Upper lobe of left lung (tissue), 4 donors: ENCODE measurements around the gene S1PR3.

Experiments used
- POLR2AphosphoS5 ChIP-seq, 2 donors: sonication (generic); formaldehyde crosslinking; IDR thresholded peaks; one replicate each; pipeline ENCODE4 v1.5.1; 2017; ENCODE audit warnings: antibody characterized with exemption in 2 of 2
- TF ChIP-seq, protein P1 (sequence below), 6 experiments: fragments of 450-650 bp in 4 of 6; fragments of 200-600 bp in 2 of 6; sonication (generic) in 2 of 6; IDR thresholded peaks; one replicate each; pipeline ENCODE4 v1.5.1; 2016 to 2019; ENCODE audit warnings: antibody characterized with exemption in 6 of 6

DNA sequence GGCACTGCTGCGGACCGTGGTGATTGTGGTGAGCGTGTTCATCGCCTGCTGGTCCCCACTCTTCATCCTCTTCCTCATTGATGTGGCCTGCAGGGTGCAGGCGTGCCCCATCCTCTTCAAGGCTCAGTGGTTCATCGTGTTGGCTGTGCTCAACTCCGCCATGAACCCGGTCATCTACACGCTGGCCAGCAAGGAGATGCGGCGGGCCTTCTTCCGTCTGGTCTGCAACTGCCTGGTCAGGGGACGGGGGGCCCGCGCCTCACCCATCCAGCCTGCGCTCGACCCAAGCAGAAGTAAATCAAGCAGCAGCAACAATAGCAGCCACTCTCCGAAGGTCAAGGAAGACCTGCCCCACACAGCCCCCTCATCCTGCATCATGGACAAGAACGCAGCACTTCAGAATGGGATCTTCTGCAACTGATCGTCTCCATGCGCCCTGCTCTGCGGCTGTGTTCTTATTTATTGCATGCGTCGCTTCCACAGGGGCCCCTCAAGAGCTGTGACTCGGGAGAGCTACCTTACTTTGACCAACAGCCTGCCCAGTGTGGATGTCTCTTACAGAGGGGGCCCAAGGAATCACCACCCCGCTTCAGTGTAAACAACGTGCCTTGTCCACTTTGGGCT, 10.8 kb downstream of the S1PR3 start:
- TF ChIP-seq, protein P1, sequence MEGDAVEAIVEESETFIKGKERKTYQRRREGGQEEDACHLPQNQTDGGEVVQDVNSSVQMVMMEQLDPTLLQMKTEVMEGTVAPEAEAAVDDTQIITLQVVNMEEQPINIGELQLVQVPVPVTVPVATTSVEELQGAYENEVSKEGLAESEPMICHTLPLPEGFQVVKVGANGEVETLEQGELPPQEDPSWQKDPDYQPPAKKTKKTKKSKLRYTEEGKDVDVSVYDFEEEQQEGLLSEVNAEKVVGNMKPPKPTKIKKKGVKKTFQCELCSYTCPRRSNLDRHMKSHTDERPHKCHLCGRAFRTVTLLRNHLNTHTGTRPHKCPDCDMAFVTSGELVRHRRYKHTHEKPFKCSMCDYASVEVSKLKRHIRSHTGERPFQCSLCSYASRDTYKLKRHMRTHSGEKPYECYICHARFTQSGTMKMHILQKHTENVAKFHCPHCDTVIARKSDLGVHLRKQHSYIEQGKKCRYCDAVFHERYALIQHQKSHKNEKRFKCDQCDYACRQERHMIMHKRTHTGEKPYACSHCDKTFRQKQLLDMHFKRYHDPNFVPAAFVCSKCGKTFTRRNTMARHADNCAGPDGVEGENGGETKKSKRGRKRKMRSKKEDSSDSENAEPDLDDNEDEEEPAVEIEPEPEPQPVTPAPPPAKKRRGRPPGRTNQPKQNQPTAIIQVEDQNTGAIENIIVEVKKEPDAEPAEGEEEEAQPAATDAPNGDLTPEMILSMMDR (IDR thresholded peaks at IDR 0.05) = no peak
- no peak for TF ChIP-seq POLR2AphosphoS5 (IDR thresholded peaks at IDR 0.05)
